ENCODE results near the gene GPC5.

Gene GPC5

DNA sequence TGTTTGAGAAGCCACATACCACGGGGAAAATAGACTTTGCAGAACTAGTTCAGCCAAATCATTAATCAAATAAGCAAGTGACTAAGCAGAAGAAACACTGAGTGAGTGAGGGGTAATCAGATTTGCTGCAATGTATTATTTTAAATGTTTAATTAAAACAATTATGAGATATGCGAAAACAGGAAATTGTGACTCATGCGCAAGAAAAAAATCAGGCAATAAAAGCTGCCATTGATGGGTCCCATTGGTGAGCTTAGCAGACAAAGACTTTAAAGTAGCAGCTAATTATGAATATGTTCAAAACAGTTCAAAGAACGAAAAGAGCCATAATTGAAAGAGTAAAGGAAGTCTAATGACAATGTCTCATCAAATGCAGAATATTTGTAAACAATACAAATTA lies 644.1 kb downstream of the GPC5 start:
- Histone ChIP-seq H3K36me3 (ENCODE audit: control insufficient read depth in 2 of 2, insufficient read depth in 1 of 2, low read length in 2 of 2) (no peaks in the 10 kb centered on the region), H3K9me3 (ENCODE audit: control insufficient read depth, insufficient read depth, low read depth, low read length) (no peaks in the 10 kb centered on the region), H3K4me1 (ENCODE audit: control insufficient read depth, insufficient read depth, low read length) (no peaks in the 10 kb centered on the region), H3K4me3 (ENCODE audit: low read depth, low read length) (no peak overlapping the region), H3K27ac (ENCODE audit: extremely low read depth, low read depth, low read length) (no peak overlapping the region)
- TF ChIP-seq, protein P1, sequence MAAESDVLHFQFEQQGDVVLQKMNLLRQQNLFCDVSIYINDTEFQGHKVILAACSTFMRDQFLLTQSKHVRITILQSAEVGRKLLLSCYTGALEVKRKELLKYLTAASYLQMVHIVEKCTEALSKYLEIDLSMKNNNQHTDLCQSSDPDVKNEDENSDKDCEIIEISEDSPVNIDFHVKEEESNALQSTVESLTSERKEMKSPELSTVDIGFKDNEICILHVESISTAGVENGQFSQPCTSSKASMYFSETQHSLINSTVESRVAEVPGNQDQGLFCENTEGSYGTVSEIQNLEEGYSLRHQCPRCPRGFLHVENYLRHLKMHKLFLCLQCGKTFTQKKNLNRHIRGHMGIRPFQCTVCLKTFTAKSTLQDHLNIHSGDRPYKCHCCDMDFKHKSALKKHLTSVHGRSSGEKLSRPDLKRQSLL (tag by site-specific recombination; IDR thresholded peaks at IDR 0.05): no peak
- no peak for TF ChIP-seq ZNF600 (tag by site-specific recombination; IDR thresholded peaks at IDR 0.05)
- TF ChIP-seq ZNF37A (tag by site-specific recombination; IDR thresholded peaks at IDR 0.05): no peak
- TF ChIP-seq, protein P2, sequence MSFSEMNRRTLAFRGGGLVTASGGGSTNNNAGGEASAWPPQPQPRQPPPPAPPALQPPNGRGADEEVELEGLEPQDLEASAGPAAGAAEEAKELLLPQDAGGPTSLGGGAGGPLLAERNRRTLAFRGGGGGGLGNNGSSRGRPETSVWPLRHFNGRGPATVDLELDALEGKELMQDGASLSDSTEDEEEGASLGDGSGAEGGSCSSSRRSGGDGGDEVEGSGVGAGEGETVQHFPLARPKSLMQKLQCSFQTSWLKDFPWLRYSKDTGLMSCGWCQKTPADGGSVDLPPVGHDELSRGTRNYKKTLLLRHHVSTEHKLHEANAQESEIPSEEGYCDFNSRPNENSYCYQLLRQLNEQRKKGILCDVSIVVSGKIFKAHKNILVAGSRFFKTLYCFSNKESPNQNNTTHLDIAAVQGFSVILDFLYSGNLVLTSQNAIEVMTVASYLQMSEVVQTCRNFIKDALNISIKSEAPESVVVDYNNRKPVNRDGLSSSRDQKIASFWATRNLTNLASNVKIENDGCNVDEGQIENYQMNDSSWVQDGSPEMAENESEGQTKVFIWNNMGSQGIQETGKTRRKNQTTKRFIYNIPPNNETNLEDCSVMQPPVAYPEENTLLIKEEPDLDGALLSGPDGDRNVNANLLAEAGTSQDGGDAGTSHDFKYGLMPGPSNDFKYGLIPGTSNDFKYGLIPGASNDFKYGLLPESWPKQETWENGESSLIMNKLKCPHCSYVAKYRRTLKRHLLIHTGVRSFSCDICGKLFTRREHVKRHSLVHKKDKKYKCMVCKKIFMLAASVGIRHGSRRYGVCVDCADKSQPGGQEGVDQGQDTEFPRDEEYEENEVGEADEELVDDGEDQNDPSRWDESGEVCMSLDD (tag by site-specific recombination; IDR thresholded peaks at IDR 0.05): no peak
- no peak for TF ChIP-seq ZBTB48 (tag by site-specific recombination; IDR thresholded peaks at IDR 0.05)
- TF ChIP-seq ZNF792 (tag by site-specific recombination; IDR thresholded peaks at IDR 0.05): no peak
- TF ChIP-seq ZNF747 (tag by site-specific recombination; IDR thresholded peaks at IDR 0.05): no peak
- TF ChIP-seq MEIS1 (CRISPR knock-in tag; IDR thresholded peaks at IDR 0.05; ENCODE audit: borderline replicate concordance): no peak
- TF ChIP-seq ZIC2 (tag by site-specific recombination; IDR thresholded peaks at IDR 0.05): no peak
- TF ChIP-seq TSHZ1 (tag by site-specific recombination; IDR thresholded peaks at IDR 0.05; ENCODE audit: borderline replicate concordance): no peak
- no peak for TF ChIP-seq ZNF121 (tag by site-specific recombination; IDR thresholded peaks at IDR 0.05)
- ChIA-PET POLR2A (no interaction called here), CTCF (interaction anchor here (0.6 kb wide), 1 partner anchor 29 kb away, joined by 3 read pairs; no protein-coding TSS in a partner anchor)

DNA sequence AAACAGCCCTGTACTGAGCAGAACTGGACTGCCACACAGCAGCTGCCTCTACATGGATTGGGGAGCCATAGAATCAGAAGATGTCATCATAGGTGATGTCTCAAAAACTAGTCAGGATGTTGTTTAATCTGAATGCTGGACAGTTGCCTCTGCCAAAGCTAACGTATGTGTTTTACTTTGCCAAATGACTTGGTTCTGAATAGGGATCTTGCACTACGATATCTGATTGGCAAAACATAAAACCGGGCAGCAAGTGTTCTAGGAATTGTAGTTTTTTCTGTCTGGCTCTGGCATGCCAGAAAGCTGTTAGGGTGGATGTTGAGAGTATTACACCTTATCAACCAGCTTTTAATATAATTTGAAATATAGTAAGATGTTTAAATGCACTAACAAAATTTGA lies 645.9 kb downstream of the GPC5 start:
- TF ChIP-seq SP7 (tag by site-specific recombination; IDR thresholded peaks at IDR 0.05) (no peak), GLI4 (tag by site-specific recombination; IDR thresholded peaks at IDR 0.05) (no peak), ZNF747 (tag by site-specific recombination; IDR thresholded peaks at IDR 0.05) (no peak), ZNF426 (tag by site-specific recombination; IDR thresholded peaks at IDR 0.05) (no peak), ZNF248 (tag by site-specific recombination; IDR thresholded peaks at IDR 0.05) (no peak), ZIC2 (tag by site-specific recombination; IDR thresholded peaks at IDR 0.05) (no peak), ZNF132 (tag by site-specific recombination; IDR thresholded peaks at IDR 0.05; ENCODE audit: borderline replicate concordance) (no peak), ZNF112 (tag by site-specific recombination; IDR thresholded peaks at IDR 0.05) (no peak), HOXD13 (CRISPR knock-in tag; IDR thresholded peaks at IDR 0.05; ENCODE audit: borderline replicate concordance) (no peak), ZNF785 (tag by site-specific recombination; IDR thresholded peaks at IDR 0.05) (no peak), MEIS1 (CRISPR knock-in tag; IDR thresholded peaks at IDR 0.05; ENCODE audit: borderline replicate concordance) (no peak), ZFP41 (tag by site-specific recombination; IDR thresholded peaks at IDR 0.05; ENCODE audit: borderline replicate concordance) (no peak), ZNF473 (tag by site-specific recombination; IDR thresholded peaks at IDR 0.05) (no peak), ZNF335 (tag by site-specific recombination; conservative IDR thresholded peaks at IDR 0.05) (no peak), ZSCAN23 (tag by site-specific recombination; IDR thresholded peaks at IDR 0.05) (no peak), ZBTB17 (tag by site-specific recombination; IDR thresholded peaks at IDR 0.05) (no peak), ZNF121 (tag by site-specific recombination; IDR thresholded peaks at IDR 0.05) (no peak), ZEB2 (tag by site-specific recombination; IDR thresholded peaks at IDR 0.05) (no peak)
- TF ChIP-seq, protein P3, sequence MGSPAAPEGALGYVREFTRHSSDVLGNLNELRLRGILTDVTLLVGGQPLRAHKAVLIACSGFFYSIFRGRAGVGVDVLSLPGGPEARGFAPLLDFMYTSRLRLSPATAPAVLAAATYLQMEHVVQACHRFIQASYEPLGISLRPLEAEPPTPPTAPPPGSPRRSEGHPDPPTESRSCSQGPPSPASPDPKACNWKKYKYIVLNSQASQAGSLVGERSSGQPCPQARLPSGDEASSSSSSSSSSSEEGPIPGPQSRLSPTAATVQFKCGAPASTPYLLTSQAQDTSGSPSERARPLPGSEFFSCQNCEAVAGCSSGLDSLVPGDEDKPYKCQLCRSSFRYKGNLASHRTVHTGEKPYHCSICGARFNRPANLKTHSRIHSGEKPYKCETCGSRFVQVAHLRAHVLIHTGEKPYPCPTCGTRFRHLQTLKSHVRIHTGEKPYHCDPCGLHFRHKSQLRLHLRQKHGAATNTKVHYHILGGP (tag by site-specific recombination; IDR thresholded peaks at IDR 0.05): no peak
- TF ChIP-seq, protein P1 (tag by site-specific recombination; IDR thresholded peaks at IDR 0.05): no peak
- no peak overlapping the region for H3K27ac ChIP-seq (ENCODE audit: extremely low read depth, low read depth, low read length)
- ChIA-PET POLR2A (no interaction called here), CTCF (no interaction called here)
- no peaks in the 10 kb centered on the region for H3K4me1 ChIP-seq (ENCODE audit: control insufficient read depth, insufficient read depth, low read length)
- H3K9me3 ChIP-seq (ENCODE audit: control insufficient read depth, insufficient read depth, low read depth, low read length): no peaks in the 10 kb centered on the region
- H3K36me3 ChIP-seq (ENCODE audit: control insufficient read depth in 2 of 2, insufficient read depth in 1 of 2, low read length in 2 of 2): no peaks in the 10 kb centered on the region
- H3K4me3 ChIP-seq (ENCODE audit: low read depth, low read length): no peak overlapping the region

All from HEK293 (cell line).